SKM-1 treated with dmso at 0.1 percent for 144 hours (cell line): Measurements from ENCODE around the gene OXA1L.
"Not testable (repeated sequence)": the region's sequence is repeated elsewhere in the genome, so short reads cannot be mapped to it uniquely, and the experiment has no call there.

Experiments
- DNase-seq: peaks from one replicate; lab custom pipeline; 2025; ENCODE audit not compliant: unreplicated experiment; lab: John Stamatoyannopoulos, UW

The OXA1L gene

GRCh38 chr14:22766457-22767322 lies at the start of gene OXA1L:
OXA1L (plus strand) TSS chr14:22766688; CDS start chr14:22766702, 14 bp downstream.
- peak; percentile 77 for DNase-seq

- no peak for DNase-seq
Measured at GRCh38 chr14:22718091-22718490, 48.4 kb upstream of the OXA1L start.

GRCh38 chr14:22721213-22721612 lies 45.3 kb upstream of the OXA1L start:
- no peak for DNase-seq

GRCh38 chr14:22723815-22724214 lies 42.7 kb upstream of the OXA1L start:
- DNase-seq, result no peak

- not testable (repeated sequence) for DNase-seq
Measured at GRCh38 chr14:22724847-22725246, 41.6 kb upstream of the OXA1L start.

GRCh38 chr14:22725374-22725773 lies 41.1 kb upstream of the OXA1L start:
- not testable (repeated sequence) for DNase-seq

GRCh38 chr14:22726012-22726411 lies 40.5 kb upstream of the OXA1L start:
- no peak for DNase-seq

GRCh38 chr14:22732062-22732461 lies 34.4 kb upstream of the OXA1L start:
- DNase-seq, result not testable (repeated sequence)

GRCh38 chr14:22733829-22734228 lies 32.7 kb upstream of the OXA1L start:
- DNase-seq, result no peak

- no peak for DNase-seq
Measured at GRCh38 chr14:22735096-22735495, 31.4 kb upstream of the OXA1L start.

- DNase-seq, result not testable (repeated sequence)
Measured at GRCh38 chr14:22736384-22736783, 30.1 kb upstream of the OXA1L start.

- DNase-seq, result no peak
Measured at GRCh38 chr14:22737052-22737451, 29.4 kb upstream of the OXA1L start.

GRCh38 chr14:22739423-22739822 lies 27.1 kb upstream of the OXA1L start:
- no peak for DNase-seq

GRCh38 chr14:22740020-22740419 lies 26.5 kb upstream of the OXA1L start:
- no peak for DNase-seq

GRCh38 chr14:22747769-22748168 lies 18.7 kb upstream of the OXA1L start:
- no peak for DNase-seq

GRCh38 chr14:22748206-22748605 lies 18.3 kb upstream of the OXA1L start:
- no peak for DNase-seq

- peak; percentile 29 for DNase-seq
Measured at GRCh38 chr14:22748631-22749068, 17.8 kb upstream of the OXA1L start.

GRCh38 chr14:22752422-22752821 lies 14.1 kb upstream of the OXA1L start:
- no peak for DNase-seq

- no peak for DNase-seq
Measured at GRCh38 chr14:22753586-22753985, 12.9 kb upstream of the OXA1L start.

GRCh38 chr14:22757972-22758650 lies 8.4 kb upstream of the OXA1L start:
- DNase-seq, result not testable (repeated sequence)

- DNase-seq, result no peak
Measured at GRCh38 chr14:22761734-22762133, 4.8 kb upstream of the OXA1L start.

- no peak for DNase-seq
Measured at GRCh38 chr14:22764382-22764781, 2.1 kb upstream of the OXA1L start.
